H1 (cell line): ENCODE measurements around the gene RASD1. TPM values are rescaled to one million over a fixed set of nuclear protein-coding genes. Genes with fewer than 3 reads are reported as not detected.
A peak's percentile ranks its signal among the peaks of the same experiment; 100 is the strongest.

Experiments used
- E2F6 ChIP-seq: IDR thresholded peaks from 2 replicates; pipeline ENCODE4 v1.6.1; 2012; ENCODE audit warnings: inconsistent platforms
- KDM4A ChIP-seq: IDR thresholded peaks from one replicate; pipeline ENCODE4 v1.7.1; 2012; ENCODE audit warnings: low read depth, mild to moderate bottlenecking, moderate library complexity, low read length, inconsistent platforms; ENCODE audit not compliant: severe bottlenecking
- polyA plus RNA-seq, 7 experiments: library from polyadenylated mRNA; depleted of rRNA in 3 of 7; stranded (reverse) in 5 of 7; unstranded in 2 of 7; fragments of >200 nt in 5 of 7; fragments of 200-250 nt in 2 of 7; gene quantifications; 1 replicate in 5 of 7; 2 replicates in 1 of 7; 4 replicates in 1 of 7; pipeline versions ENCODE4 v1.2.1 to v1.2.3, GENCODE V29; 2011 to 2013; ENCODE audit warnings: missing spikeins in 2 of 7, mixed read lengths in 2 of 7
- total RNA-seq: library from RNA; stranded (reverse); fragmentation: NEBNext Ultra II Directional; extraction: Animal tissue kit (Norgen Biotek cat#: 25700); gene quantifications from 2 replicates; pipeline ENCODE4 v1.2.1, GENCODE V29; 2021

Gene RASD1
- total and polyA plus RNA-seq, 2 of the 8 experiments (the other 6 are each of a cell fraction or from before 2014, with no cell fraction given) = 2.3 to 2.6 TPM

- peak; percentile 86 for TF ChIP-seq E2F6
- TF ChIP-seq KDM4A = peak; percentile 24
- TF ChIP-seq, all 59 proteins: peak for 7
These were observed 533 bp downstream of the RASD1 start (continued) for GRCh38 chr17:17495536-17496188.
